Measurements from ENCODE around the gene ADGRE2. TPM values are rescaled to one million over a fixed set of nuclear protein-coding genes. Genes with fewer than 3 reads are reported as not detected.

ADGRE2 gene
- total RNA-seq, 2 donors from 2014 or later, result 1.3 to 1.8 TPM

DNA sequence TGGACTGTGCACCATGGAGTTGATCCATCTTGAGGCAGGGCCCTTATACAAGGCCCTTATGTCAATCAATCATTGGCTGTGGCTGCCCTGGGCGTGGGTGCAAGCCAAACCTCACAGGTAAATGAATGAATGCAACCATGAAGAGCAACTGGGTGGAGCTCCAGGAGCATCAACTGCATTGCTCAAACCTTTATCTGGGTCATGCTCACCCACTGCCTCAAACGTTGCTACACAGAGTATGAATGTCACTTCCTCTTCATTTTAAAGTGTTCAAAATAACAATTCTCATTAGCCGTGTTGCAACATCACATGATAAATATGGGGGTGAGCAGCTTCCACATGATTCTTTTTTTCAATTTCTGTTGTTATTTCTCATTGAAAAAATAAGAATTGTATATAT, 94.9 kb downstream of the ADGRE2 start:
- no peaks in the 10 kb centered on the region for H3K4me1 ChIP-seq
- no peak overlapping the region for H3K27ac ChIP-seq
- H3K36me3 ChIP-seq, result no peaks in the 10 kb centered on the region
- H3K9me3 ChIP-seq, result no peaks in the 10 kb centered on the region
- H3K9ac ChIP-seq (ENCODE audit: low read depth in 2 of 2, low read length in 2 of 2), result no peak overlapping the region
- H3K4me3 ChIP-seq, result no peak overlapping the region
- TF ChIP-seq, protein P1, sequence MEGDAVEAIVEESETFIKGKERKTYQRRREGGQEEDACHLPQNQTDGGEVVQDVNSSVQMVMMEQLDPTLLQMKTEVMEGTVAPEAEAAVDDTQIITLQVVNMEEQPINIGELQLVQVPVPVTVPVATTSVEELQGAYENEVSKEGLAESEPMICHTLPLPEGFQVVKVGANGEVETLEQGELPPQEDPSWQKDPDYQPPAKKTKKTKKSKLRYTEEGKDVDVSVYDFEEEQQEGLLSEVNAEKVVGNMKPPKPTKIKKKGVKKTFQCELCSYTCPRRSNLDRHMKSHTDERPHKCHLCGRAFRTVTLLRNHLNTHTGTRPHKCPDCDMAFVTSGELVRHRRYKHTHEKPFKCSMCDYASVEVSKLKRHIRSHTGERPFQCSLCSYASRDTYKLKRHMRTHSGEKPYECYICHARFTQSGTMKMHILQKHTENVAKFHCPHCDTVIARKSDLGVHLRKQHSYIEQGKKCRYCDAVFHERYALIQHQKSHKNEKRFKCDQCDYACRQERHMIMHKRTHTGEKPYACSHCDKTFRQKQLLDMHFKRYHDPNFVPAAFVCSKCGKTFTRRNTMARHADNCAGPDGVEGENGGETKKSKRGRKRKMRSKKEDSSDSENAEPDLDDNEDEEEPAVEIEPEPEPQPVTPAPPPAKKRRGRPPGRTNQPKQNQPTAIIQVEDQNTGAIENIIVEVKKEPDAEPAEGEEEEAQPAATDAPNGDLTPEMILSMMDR (IDR thresholded peaks at IDR 0.05), result no peak
- no peaks in the 10 kb centered on the region for H3K27me3 ChIP-seq
- DNase-seq, result no peak
- intact Hi-C loops (cut with DNase I), result loop anchor here (5.0 kb wide), 1 partner anchor 101 kb away; the partner anchor contains the start of gene CLEC17A

Other genes with a start within 250 kb of the ADGRE2 start
- gene TECR, start 249.0 kb downstream of the ADGRE2 start, total RNA-seq, result 100 to 1,000 TPM; 136 to 201 TPM
- 100 to 1,000 TPM; 216 to 302 TPM for gene NDUFB7, start 206.5 kb downstream of the ADGRE2 start, total RNA-seq
- gene CLEC17A, start 195.5 kb downstream of the ADGRE2 start, total RNA-seq, result under 1 TPM; 0.12 to 0.32 TPM
- gene ADGRE3, start 103.7 kb downstream of the ADGRE2 start, total RNA-seq, result 1 to 10 TPM in 1 of 2 donors, not detected in 1; 1.2 TPM
- gene ZNF333, start 88.5 kb downstream of the ADGRE2 start, total RNA-seq, result 1 to 10 TPM; 6.7 to 7.3 TPM
- not detected for gene OR7A5, start 56.6 kb upstream of the ADGRE2 start, total RNA-seq
- not detected for gene OR7C1, start 56.6 kb upstream of the ADGRE2 start, total RNA-seq
- gene OR7A10, start 70.4 kb upstream of the ADGRE2 start, total RNA-seq, result not detected
- gene OR7A17, start 107.6 kb upstream of the ADGRE2 start, total RNA-seq, result not detected
- not detected for gene OR7C2, start 162.9 kb upstream of the ADGRE2 start, total RNA-seq
- gene SLC1A6, start 201.3 kb upstream of the ADGRE2 start, total RNA-seq, result not detected